DND-41 (cell line): ENCODE results near the gene SPATA17.

Experiments used
- ATAC-seq: fragments of 200-7000 bp; cut with Tn5 transposase; 3 replicates; pipeline ENCODE4 v1.9.1; 2021; ENCODE audit warnings: low read depth; ENCODE audit not compliant: insufficient read depth
- DNase-seq: peaks from one replicate; pipeline ENCODE4 v3.0.0-alpha.2; 2020
- H2AFZ ChIP-seq: 2 replicates; pipeline ENCODE4 v1.6.0; 2012; ENCODE audit warnings: low read depth, low read length
- H3K27ac ChIP-seq: 2 replicates; pipeline ENCODE4 v1.5.1; 2012; ENCODE audit warnings: low read length, inconsistent platforms
- H3K27me3 ChIP-seq: fragments of 200-600 bp; sonication (generic); 2 replicates; pipeline ENCODE4 v1.6.0; 2012; ENCODE audit warnings: low read length, mild to moderate bottlenecking, inconsistent platforms; ENCODE audit not compliant: insufficient read depth, poor library complexity
- H3K36me3 ChIP-seq: 2 replicates; pipeline ENCODE4 v1.5.1; 2012; ENCODE audit warnings: low read length, inconsistent platforms; ENCODE audit not compliant: insufficient read depth
- H3K4me1 ChIP-seq: 2 replicates; pipeline ENCODE4 v1.5.1; 2012; ENCODE audit warnings: mild to moderate bottlenecking, low read length; ENCODE audit not compliant: insufficient read depth
- H3K4me2 ChIP-seq: 2 replicates; pipeline ENCODE4 v1.6.0; 2012; ENCODE audit warnings: mild to moderate bottlenecking, moderate library complexity, low read length, inconsistent platforms; ENCODE audit not compliant: insufficient read depth
- H3K4me3 ChIP-seq, 2 experiments: fragments of 200-600 bp in 1 of 2; shearing (Covaris generic) in 1 of 2; 2 replicates each; pipeline ENCODE4 v1.5.1; 2012 to 2016; ENCODE audit warnings: inconsistent platforms in 2 of 2, low read length in 2 of 2, mild to moderate bottlenecking in 2 of 2, low read depth in 1 of 2, moderate library complexity in 1 of 2
- H3K79me2 ChIP-seq: 2 replicates; pipeline ENCODE4 v1.6.0; 2012; ENCODE audit warnings: low read length, inconsistent platforms; ENCODE audit not compliant: insufficient read depth
- H3K9ac ChIP-seq: 2 replicates; pipeline ENCODE4 v1.6.0; 2012; ENCODE audit warnings: low read depth, mild to moderate bottlenecking, inconsistent platforms, low read length, moderate library complexity
- H3K9me3 ChIP-seq: 2 replicates; pipeline ENCODE4 v1.5.1; 2012; ENCODE audit warnings: low read length, moderate library complexity, mild to moderate bottlenecking, inconsistent platforms; ENCODE audit not compliant: insufficient read depth, severe bottlenecking
- H4K20me1 ChIP-seq: 2 replicates; pipeline ENCODE4 v1.6.0; 2012; ENCODE audit warnings: low read length; ENCODE audit not compliant: insufficient read depth
- EZH2 ChIP-seq: IDR thresholded peaks from 3 replicates; pipeline ENCODE4 v1.6.1; 2012; ENCODE audit warnings: borderline replicate concordance, low read depth, mild to moderate bottlenecking, moderate library complexity, low read length, inconsistent platforms; ENCODE audit not compliant: severe bottlenecking
- TF ChIP-seq, protein P1 (sequence below): IDR thresholded peaks from 2 replicates; pipeline ENCODE4 v1.5.1; 2012; ENCODE audit warnings: borderline replicate concordance, low read length, moderate library complexity, mild to moderate bottlenecking; ENCODE audit not compliant: poor library complexity, severe bottlenecking; ENCODE audit errors: extremely low read depth

SPATA17 gene

DNA sequence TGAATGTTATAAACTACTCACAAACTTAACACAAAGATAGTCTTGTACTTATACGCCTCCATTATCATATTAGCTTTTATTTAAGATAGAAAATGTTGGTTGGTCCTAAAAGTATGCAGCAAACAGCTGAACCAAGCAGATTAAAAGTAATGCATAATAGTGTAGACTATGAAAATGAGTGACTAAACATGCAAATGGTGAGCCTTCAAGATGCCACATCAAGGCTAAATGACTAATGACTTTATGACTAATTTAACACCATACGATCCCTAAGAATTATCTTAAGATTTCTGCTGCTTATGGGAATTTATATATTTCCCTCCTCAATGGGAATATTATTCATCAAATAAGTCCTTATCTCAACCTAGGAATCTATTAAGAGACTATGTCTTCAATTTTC is 4.8 kb upstream of the SPATA17 start:
- Histone ChIP-seq H3K9me3 (no peaks in the 10 kb centered on the region), H3K27me3 (no peaks in the 10 kb centered on the region), H4K20me1 (peaks cover 4% of the 10 kb centered on the region; the same call in 1 of the 2 replicates), H3K4me3 (no peak overlapping the region), H3K27ac (no peak overlapping the region), H3K4me2 (no peak overlapping the region), H3K9ac (no peak overlapping the region), H3K4me1 (peaks cover 27% of the 10 kb centered on the region), H3K79me2 (peaks cover 84% of the 10 kb centered on the region), H3K36me3 (no peaks in the 10 kb centered on the region; the same call in 1 of the 2 replicates), H2AFZ (no peak overlapping the region)
- TF ChIP-seq EZH2: no peak
- TF ChIP-seq, protein P1, sequence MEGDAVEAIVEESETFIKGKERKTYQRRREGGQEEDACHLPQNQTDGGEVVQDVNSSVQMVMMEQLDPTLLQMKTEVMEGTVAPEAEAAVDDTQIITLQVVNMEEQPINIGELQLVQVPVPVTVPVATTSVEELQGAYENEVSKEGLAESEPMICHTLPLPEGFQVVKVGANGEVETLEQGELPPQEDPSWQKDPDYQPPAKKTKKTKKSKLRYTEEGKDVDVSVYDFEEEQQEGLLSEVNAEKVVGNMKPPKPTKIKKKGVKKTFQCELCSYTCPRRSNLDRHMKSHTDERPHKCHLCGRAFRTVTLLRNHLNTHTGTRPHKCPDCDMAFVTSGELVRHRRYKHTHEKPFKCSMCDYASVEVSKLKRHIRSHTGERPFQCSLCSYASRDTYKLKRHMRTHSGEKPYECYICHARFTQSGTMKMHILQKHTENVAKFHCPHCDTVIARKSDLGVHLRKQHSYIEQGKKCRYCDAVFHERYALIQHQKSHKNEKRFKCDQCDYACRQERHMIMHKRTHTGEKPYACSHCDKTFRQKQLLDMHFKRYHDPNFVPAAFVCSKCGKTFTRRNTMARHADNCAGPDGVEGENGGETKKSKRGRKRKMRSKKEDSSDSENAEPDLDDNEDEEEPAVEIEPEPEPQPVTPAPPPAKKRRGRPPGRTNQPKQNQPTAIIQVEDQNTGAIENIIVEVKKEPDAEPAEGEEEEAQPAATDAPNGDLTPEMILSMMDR: no peak
- ATAC-seq (no peak), DNase-seq (no peak)

DNA sequence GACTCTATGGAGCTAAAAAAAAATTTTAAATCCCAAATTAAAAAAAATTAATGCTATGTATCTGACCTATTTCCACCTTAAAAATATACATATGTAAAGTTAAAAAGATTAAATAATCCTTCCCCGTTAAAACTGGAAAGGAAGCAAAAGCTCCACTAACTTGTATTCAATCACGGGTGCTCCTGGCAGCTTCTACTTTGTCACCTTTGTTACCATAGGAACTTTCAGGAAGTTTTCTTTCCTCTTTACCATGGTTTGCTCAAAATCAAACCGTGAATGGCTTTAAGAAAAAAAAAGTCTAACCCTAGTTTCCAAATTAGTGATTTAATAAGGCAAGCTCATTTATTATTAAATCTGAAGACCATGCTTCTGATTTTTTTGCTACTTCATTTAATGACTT is 3.7 kb upstream of the SPATA17 start:
- DNase-seq: no peak
- no peak for ATAC-seq
- Histone ChIP-seq H3K27ac (no peak overlapping the region), H3K4me1 (peaks cover 33% of the 10 kb centered on the region), H3K9me3 (no peaks in the 10 kb centered on the region), H3K27me3 (no peaks in the 10 kb centered on the region), H3K4me2 (peak overlapping the region; percentile 72; the same call in 1 of the 2 replicates), H4K20me1 (no peaks in the 10 kb centered on the region; the same call in 1 of the 2 replicates), H3K36me3 (no peaks in the 10 kb centered on the region; the same call in 1 of the 2 replicates), H3K4me3 (no peak overlapping the region), H2AFZ (no peak overlapping the region), H3K9ac (no peak overlapping the region), H3K79me2 (peaks cover 73% of the 10 kb centered on the region)
- TF ChIP-seq, protein P1: no peak
- TF ChIP-seq EZH2: no peak

DNA sequence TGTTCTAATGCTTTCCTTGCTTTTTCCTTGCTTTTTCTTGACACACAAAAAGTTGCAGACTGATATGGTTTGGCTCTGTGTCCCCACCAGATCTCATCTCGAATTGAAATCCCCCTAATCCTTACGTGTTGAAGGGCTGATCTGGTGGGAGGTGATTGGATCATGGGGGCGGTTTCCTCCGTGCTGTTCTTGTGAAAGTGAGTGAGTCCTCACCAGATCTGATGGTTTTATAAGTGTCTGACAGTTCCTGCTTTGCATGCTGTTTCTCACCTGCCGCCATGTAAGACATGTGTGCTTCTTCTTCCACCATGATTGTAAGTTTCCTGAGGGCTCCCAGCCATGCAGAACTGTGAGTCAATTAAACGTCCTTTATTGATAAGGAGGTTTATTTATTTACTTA is 11.3 kb downstream of the SPATA17 start:
- Histone ChIP-seq H3K9me3 (no peaks in the 10 kb centered on the region), H3K4me1 (no peaks in the 10 kb centered on the region), H3K4me3 (no peak overlapping the region), H3K27ac (no peak overlapping the region), H3K9ac (no peak overlapping the region), H3K79me2 (no peaks in the 10 kb centered on the region), H3K27me3 (no peaks in the 10 kb centered on the region), H3K4me2 (no peak overlapping the region), H2AFZ (no peak overlapping the region), H4K20me1 (no peaks in the 10 kb centered on the region), H3K36me3 (no peaks in the 10 kb centered on the region)
- no peak for ATAC-seq
- no peak for DNase-seq
- no peak for TF ChIP-seq EZH2
- TF ChIP-seq, protein P1: no peak

DNA sequence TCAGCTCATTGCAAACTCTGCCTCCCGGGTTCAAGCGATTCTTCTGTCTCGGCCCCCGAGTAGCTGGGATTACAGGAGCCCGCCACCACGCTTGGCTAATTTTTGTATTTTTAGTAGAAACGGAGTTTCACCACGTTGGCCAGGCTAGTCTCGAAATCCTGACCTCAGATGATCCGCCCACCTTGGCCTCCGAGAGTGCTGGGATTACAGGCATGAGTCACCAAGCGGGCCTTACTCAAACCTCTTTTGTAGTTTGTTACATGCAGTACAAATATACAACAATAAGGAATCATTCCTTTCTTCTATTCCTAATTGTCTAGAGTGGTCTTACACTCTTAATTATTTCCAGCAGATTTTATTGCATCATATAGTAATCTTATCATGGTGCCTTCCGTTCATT is 16.6 kb downstream of the SPATA17 start:
- Histone ChIP-seq H3K4me1 (no peaks in the 10 kb centered on the region), H3K9ac (no peak overlapping the region), H3K9me3 (no peaks in the 10 kb centered on the region), H3K4me2 (no peak overlapping the region), H3K4me3 (no peak overlapping the region), H3K36me3 (no peaks in the 10 kb centered on the region), H2AFZ (no peak overlapping the region), H3K79me2 (no peaks in the 10 kb centered on the region), H3K27ac (no peak overlapping the region), H4K20me1 (no peaks in the 10 kb centered on the region), H3K27me3 (no peaks in the 10 kb centered on the region)
- ATAC-seq (no peak), DNase-seq (no peak)
- TF ChIP-seq, protein P1: no peak
- no peak for TF ChIP-seq EZH2
